Activated CD4-positive, alpha-beta T cell treated with anti-CD3 and anti-CD28 coated beads, Interleukin-2, Interleukin-6, amounts not matched to agents 100 ng/mL and 50 ng/mL, durations not matched to agents 16 hours and 8 hours (primary cell): ENCODE measurements around the gene SLCO3A1.

Source experiments
- DNase-seq: peaks from one replicate; pipeline ENCODE4 v3.0.0-alpha.2; 2020

Gene SLCO3A1

DNA sequence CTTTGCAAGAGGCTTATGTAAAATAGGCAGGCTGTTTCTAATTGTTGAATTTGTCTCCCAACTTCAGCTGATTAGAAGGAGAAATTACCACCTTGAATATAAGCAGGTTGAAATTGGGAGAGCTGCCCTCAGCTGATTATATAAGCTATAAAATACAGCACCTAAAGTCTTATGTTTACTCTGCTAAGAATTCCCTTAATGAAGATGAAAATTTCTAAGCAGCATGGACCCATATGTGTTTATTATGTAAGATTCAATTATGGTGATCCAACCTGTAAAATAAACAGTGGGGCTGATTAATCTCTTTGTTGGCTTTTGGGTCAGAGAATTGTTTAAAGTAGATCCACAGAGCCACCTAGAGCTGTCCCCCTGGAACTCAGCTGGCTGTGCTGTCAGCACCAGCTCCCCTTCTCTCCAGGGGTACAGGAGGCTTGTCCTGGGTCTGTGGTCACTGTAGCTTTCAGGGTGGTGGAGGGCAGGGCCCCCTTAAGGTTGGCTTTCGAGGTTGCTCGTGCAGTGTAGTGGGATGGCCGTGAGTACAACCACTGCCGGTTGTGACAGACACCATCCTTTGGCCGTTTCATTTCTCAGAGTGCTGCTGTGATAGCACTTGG is 9.5 kb downstream of the SLCO3A1 start:
- no peak for DNase-seq

- no peak for DNase-seq
These were observed 10.2 kb downstream of the SLCO3A1 start for GRCh38 chr15:91863621-91864255.

- no peak for DNase-seq
These were observed 11.2 kb downstream of the SLCO3A1 start for GRCh38 chr15:91864664-91865063.

DNA sequence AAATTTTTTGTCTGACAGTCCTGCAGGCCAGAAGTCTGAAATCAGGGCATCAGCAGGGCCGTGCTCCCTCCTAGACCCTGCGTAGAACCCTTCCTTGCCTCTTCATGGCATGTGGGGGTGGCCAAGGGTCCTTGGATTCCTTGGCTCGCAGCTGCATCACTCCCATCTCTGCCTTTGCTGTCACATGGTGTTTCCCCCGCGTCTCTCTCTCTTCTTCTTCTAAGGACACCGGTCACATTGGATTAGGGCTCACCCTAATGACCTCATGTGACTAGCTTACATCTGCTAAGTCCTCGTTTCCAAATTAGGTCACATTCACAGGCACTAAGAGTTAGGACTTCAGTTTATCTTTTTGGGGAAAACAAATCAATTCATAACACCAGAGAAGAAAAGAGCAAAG is 12.0 kb downstream of the SLCO3A1 start:
- DNase-seq: no peak

- no peak for DNase-seq
These were observed 12.4 kb downstream of the SLCO3A1 start for GRCh38 chr15:91865950-91866349.

GRCh38 chr15:91866371-91866905 is 12.9 kb downstream of the SLCO3A1 start:
- DNase-seq: no peak

- DNase-seq: no peak
These were observed 13.5 kb downstream of the SLCO3A1 start for GRCh38 chr15:91866971-91867372.

DNA sequence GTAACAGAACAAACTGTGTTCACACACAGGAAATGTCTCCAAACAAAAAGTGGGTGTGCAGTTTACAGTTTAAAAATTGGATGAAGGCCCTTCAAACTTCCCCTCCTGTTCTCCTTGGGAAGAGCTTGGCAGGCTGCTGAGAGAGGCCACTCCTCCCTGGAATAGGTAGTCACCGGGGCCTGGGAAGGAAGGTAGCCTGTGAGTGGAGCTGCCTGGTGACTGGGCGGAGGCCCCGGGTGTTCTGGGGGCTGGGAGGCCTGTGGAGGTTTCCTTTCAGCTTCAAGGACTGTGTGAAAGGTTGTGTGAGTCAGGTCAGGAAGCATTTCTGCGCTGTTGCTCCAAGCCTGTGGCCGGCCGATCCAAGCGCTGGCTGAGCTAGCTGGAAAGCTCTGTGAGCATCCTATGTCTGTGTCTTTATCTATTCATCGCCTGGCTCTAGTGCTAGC is 14.1 kb downstream of the SLCO3A1 start:
- DNase-seq: no peak

DNA sequence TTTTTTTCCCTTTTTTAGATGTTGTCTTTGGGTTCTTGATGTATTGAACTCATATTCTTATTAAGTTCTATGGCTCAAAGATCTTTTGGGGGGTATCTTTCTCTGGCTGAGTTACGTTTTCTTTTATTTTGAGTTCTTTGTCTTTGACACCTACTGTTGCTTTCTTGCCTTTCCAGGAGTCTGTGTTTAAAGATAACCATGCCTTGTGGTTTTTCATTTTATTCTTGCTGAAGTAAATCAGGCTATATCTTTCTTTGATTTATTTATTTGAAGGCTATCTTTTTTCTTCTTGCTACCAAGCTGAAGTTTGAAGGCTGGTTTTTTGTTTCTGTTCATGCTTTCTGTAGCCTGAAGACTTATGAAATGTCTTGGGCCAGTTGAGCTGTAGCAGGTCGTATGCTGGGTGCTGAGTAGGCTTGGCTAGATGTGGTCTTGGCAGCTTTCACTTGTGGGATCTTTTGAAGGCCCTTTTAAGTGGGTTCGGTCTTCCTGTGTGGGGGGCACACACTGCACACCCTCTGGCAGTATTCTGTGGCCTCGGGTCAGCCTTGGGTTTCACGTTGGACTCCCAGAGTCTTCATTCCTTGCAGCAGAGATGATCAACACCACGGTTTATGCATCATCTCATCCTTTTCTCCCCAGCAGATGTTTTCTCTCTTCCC is 17.5 kb downstream of the SLCO3A1 start:
- no peak for DNase-seq

DNA sequence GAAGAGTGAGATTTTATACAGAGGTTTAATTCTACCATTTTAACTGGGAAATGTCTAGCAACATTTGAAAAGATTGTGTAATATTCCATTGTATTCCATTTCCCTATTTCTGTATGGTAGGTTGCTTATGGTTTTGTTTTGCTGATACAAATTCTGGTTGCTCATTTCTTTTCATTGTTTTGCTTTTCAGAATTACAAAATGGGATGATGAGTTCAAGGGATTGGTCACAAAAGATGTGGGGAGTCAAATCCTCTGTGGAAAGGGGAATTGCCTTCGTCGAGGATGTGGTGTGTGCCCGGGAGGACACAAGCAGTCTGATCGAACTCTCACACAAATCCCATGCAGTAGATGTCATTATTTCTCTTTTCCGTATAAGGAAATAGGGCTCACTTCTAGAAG is 18.3 kb downstream of the SLCO3A1 start:
- no peak for DNase-seq

- no peak for DNase-seq
These were observed 19.0 kb downstream of the SLCO3A1 start for GRCh38 chr15:91872356-91873137.

- DNase-seq: no peak
These were observed 19.6 kb downstream of the SLCO3A1 start for GRCh38 chr15:91873138-91873536.

- no peak for DNase-seq
These were observed 20.7 kb downstream of the SLCO3A1 start for GRCh38 chr15:91874171-91874570.

DNA sequence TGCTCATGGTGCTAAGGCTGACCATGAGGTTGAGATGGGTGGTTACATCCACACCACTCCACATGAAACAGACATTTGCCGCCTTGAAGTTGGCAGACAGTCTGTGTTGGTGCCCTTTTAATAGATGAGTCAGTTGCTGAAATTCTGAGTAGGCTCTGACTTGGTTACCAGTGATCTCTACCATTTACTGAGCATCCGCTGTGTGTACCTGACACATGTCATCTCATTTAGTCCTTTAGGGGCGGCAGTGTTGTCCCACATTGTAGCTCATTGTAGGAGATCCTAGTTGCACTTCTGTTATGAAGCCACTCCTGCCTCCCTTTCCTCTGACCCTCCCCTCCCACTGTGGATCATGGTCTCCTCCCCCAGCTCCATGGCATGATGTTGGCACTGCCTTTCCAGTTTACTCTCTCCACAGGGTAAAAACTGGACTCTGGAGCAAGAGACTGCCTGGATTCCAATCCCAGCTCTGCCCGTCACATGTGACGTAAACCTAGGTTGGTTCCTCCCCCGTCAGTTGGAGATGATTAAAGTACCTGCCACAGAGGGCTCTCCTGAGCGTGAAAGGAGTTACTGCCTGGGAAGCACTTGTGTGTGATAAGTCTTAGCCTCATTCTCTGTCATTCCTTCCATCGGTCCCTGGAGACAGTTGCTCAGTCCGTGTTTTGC is 21.6 kb downstream of the SLCO3A1 start:
- DNase-seq: no peak

DNA sequence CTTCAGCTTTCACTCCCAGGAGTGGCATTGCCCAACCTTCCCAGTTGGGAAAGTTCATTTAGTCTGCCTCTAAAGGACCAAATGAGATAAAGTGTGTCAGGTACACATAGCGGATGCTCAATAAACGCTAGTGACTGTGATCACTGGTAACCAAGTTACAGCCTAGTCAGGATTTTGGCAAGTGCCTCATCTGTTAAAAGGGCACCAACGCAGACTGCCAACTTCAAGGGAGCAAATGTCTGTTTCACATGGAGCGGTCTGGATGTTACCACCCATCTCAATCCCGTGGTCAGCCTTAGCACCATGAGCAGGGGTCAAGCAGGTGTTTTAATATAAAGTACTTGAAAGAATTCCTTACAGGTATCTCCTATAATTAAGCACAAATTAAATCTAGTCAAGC is 22.7 kb downstream of the SLCO3A1 start:
- no peak for DNase-seq

DNA sequence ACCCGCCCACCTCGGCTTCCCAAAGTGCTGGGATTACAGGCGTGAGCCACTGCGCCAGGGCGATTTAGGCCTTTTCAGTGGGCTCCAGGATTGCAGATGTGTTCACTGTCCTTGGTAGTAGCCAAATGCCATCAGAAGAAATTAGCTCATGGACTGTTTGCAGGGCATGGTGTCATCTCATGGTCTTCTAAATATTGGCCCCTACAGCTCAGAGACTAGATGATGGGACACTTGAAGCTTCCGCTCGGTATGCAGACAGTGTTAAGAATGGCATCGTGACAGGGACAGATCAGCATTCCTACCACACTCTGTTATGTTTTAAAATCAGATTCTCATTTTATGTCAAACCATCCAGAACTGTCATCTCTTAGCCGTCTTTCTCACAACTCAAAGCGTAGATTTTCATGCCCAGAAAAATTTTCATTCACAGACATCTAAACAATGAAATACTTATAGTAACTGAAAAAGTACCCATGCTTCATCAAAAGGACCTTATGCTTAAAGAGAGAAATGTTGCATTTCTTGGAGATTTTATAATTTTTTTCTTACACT is 24.9 kb downstream of the SLCO3A1 start:
- DNase-seq: no peak

GRCh38 chr15:91879158-91879557 is 25.6 kb downstream of the SLCO3A1 start:
- no peak for DNase-seq

DNA sequence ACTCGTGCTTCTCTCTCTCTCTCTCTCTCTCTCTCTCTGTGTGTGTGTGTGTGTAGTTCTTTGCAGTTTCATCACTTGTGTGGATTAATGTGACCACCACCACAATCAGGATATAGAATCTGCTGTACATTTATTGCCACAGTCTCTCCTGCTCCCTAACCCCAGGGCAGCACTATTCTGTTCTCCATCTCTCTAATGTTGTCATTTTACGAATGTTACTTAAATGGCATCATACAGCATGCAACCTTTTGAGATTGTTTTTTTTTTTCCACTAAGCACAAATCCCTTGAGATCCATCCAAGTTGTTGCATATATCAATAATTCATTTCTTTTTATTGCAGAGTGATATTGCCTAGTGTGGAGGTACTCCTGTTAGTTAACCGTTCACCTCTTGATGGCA is 26.9 kb downstream of the SLCO3A1 start:
- DNase-seq: no peak

- no peak for DNase-seq
These were observed 28.2 kb downstream of the SLCO3A1 start for GRCh38 chr15:91881569-91882297.

DNA sequence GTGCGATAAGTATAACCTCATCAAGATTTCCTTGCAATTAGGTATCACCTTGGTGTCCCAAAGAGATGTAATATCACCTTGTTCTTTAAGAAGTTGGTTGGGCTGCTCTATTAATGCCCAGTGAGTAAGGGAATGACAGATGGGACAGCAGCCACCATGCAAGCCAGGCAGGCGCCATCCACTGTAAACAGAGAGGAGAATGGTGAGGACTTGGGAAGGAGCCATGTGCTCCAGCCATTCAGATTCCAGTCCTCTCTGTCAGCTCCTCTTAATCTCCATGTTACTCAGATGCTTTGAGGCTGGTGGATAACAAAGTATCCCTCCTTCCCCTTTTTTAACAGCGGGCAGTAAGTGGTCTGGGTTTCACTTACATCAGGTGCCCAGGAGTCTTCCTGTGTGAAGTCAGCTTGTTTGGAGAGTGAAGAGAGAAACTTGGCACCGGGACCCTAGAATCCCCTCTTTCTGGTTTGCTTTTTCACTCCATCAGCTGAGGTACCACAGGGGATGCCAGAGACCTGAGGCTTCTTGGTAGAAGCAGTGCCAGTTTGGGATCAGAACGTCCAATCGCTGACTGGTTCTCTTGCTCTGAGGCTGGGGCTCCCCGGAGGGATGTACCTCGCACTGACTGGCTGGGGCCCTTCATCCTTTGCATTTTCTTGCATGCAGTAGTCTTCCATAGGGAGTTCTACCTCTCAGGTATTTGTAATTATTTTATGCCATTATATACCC is 29.5 kb downstream of the SLCO3A1 start:
- DNase-seq: no peak

DNA sequence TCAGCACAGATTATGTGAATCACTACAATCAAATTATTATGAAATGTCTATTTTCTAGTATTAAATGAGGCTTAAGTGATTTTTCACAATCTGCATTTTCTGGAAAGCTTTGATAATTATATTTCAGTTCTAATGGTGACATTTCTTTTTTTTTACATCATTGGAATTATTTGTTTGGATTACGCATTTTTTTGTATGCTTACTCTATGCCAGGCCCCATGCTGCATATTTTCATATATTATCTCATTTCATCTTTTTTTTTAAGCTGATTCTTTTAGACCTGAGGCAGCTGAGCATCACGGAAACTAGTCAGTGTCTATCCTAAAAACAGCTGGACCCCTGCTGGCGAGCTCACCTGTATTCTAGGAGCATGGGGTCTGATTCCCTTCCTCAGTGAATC is 31.1 kb downstream of the SLCO3A1 start:
- no peak for DNase-seq
